ENCODE results near the gene ZDHHC14. TPM values are rescaled to one million over a fixed set of nuclear protein-coding genes. Genes with fewer than 3 reads are reported as not detected.

The ZDHHC14 gene
- polyA plus RNA-seq, 1 donor (not counting 4 experiments of a cell fraction or from before 2014, with no cell fraction given), result 6.4 TPM

DNA sequence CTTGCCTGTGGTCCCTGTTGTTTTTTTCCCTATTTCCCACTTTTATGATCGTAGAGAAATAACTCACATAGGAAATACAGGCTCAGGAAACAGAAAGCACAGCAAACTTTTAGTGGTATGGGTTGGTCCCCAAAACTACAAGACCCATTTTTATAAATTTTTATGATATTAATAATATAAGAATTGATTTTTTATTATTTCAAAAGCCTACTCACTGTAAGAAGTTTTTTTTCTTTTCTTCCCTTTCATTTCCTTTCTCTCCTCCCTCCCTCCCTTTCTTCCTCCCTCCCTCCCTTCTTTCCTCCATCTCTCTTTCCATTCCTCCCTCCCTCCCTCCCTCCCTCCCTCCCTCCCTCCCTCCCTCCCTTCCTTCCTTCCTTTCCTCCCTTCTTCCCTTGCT lies 141.5 kb downstream of the ZDHHC14 start:
- DNase-seq (ENCODE audit: low read depth, low spot score) (no peak), FAIRE-seq (no peak)
- dilution Hi-C loops (cut with MboI; ENCODE audit: extremely low pct_ligation_motif_present, low sequenced_read_pairs), result no loop called here
- Histone ChIP-seq H2AFZ (ENCODE audit: control insufficient read depth, low read length) (no peak overlapping the region), H3K4me3 (ENCODE audit: control insufficient read depth in 2 of 3, extremely low read depth in 1 of 3, insufficient read depth in 2 of 3, low read depth in 1 of 3, low read length in 3 of 3) (no peak overlapping the region), H4K20me1 (ENCODE audit: control insufficient read depth, extremely low read depth, insufficient read depth, low read length) (no peaks in the 10 kb centered on the region), H3K9ac (ENCODE audit: control insufficient read depth, extremely low read depth, insufficient read depth, low read length) (no peak overlapping the region), H3K27ac (ENCODE audit: control insufficient read depth, insufficient read depth, low read length) (no peak overlapping the region), H3K27me3 (ENCODE audit: control insufficient read depth, extremely low read depth, insufficient read depth, low read length) (no peaks in the 10 kb centered on the region), H3K4me2 (ENCODE audit: control insufficient read depth, extremely low read depth, insufficient read depth, low read depth, low read length) (no peak overlapping the region), H3K4me1 (ENCODE audit: control insufficient read depth, extremely low read depth, insufficient read depth, low read length) (peaks cover 18% of the 10 kb centered on the region), H3K36me3 (ENCODE audit: control insufficient read depth in 2 of 2, extremely low read depth in 1 of 2, insufficient read depth in 2 of 2, low read length in 2 of 2) (no peaks in the 10 kb centered on the region), H3K9me3 (ENCODE audit: control insufficient read depth, low read depth, low read length) (no peaks in the 10 kb centered on the region), H3K9me1 (ENCODE audit: control insufficient read depth, extremely low read depth, insufficient read depth, low read length) (no peaks in the 10 kb centered on the region), H3K79me2 (ENCODE audit: control insufficient read depth, insufficient read depth, low read length) (no peaks in the 10 kb centered on the region)
- TF ChIP-seq EZH2 (IDR thresholded peaks at IDR 0.05; ENCODE audit: low read length), result no peak
- TF ChIP-seq, protein P1, sequence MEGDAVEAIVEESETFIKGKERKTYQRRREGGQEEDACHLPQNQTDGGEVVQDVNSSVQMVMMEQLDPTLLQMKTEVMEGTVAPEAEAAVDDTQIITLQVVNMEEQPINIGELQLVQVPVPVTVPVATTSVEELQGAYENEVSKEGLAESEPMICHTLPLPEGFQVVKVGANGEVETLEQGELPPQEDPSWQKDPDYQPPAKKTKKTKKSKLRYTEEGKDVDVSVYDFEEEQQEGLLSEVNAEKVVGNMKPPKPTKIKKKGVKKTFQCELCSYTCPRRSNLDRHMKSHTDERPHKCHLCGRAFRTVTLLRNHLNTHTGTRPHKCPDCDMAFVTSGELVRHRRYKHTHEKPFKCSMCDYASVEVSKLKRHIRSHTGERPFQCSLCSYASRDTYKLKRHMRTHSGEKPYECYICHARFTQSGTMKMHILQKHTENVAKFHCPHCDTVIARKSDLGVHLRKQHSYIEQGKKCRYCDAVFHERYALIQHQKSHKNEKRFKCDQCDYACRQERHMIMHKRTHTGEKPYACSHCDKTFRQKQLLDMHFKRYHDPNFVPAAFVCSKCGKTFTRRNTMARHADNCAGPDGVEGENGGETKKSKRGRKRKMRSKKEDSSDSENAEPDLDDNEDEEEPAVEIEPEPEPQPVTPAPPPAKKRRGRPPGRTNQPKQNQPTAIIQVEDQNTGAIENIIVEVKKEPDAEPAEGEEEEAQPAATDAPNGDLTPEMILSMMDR (optimal IDR thresholded peaks at IDR 0.05 in 1 of 3, IDR thresholded peaks at IDR 0.05 in 1 of 3, conservative IDR thresholded peaks at IDR 0.05 in 1 of 3; ENCODE audit: extremely low read depth in 1 of 3, insufficient read depth in 2 of 3, low read length in 3 of 3), result no peak

DNA sequence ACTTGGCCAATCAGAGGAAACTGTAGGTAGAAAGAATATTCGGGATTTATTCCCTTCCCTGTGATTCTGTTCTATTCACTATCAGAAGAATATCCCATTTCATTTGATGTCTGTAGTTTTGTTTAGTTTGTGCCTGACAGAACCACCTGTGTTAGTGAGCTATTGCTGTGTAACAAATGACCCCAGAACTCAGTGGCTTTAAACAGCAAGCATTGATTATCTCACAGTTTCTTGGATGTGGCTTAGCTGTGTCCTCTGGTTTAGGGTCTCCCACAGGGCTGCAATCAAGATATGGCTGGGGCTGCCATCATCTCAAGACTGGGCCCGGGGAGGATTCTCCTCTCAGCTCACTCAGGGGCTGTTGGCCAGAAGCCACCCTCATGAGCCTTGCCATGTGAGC lies 143.7 kb downstream of the ZDHHC14 start:
- H3K36me3 ChIP-seq (ENCODE audit: control insufficient read depth in 2 of 2, extremely low read depth in 1 of 2, insufficient read depth in 2 of 2, low read length in 2 of 2), result no peaks in the 10 kb centered on the region
- H3K79me2 ChIP-seq (ENCODE audit: control insufficient read depth, insufficient read depth, low read length), result no peaks in the 10 kb centered on the region
- H3K9ac ChIP-seq (ENCODE audit: control insufficient read depth, extremely low read depth, insufficient read depth, low read length), result no peak overlapping the region
- no peaks in the 10 kb centered on the region for H4K20me1 ChIP-seq (ENCODE audit: control insufficient read depth, extremely low read depth, insufficient read depth, low read length)
- no peak overlapping the region for H3K4me2 ChIP-seq (ENCODE audit: control insufficient read depth, extremely low read depth, insufficient read depth, low read depth, low read length)
- H2AFZ ChIP-seq (ENCODE audit: control insufficient read depth, low read length), result no peak overlapping the region
- no peak for FAIRE-seq
- no peak overlapping the region for H3K27ac ChIP-seq (ENCODE audit: control insufficient read depth, insufficient read depth, low read length)
- no peaks in the 10 kb centered on the region for H3K27me3 ChIP-seq (ENCODE audit: control insufficient read depth, extremely low read depth, insufficient read depth, low read length)
- no peak for DNase-seq (ENCODE audit: low read depth, low spot score)
- H3K4me3 ChIP-seq (ENCODE audit: control insufficient read depth in 2 of 3, extremely low read depth in 1 of 3, insufficient read depth in 2 of 3, low read depth in 1 of 3, low read length in 3 of 3), result no peak overlapping the region
- peaks cover 1% of the 10 kb centered on the region for H3K4me1 ChIP-seq (ENCODE audit: control insufficient read depth, extremely low read depth, insufficient read depth, low read length)
- TF ChIP-seq, protein P1 (optimal IDR thresholded peaks at IDR 0.05 in 1 of 3, IDR thresholded peaks at IDR 0.05 in 1 of 3, conservative IDR thresholded peaks at IDR 0.05 in 1 of 3; ENCODE audit: extremely low read depth in 1 of 3, insufficient read depth in 2 of 3, low read length in 3 of 3), result no peak
- TF ChIP-seq EZH2 (IDR thresholded peaks at IDR 0.05; ENCODE audit: low read length), result no peak
- H3K9me1 ChIP-seq (ENCODE audit: control insufficient read depth, extremely low read depth, insufficient read depth, low read length), result no peaks in the 10 kb centered on the region
- dilution Hi-C loops (cut with MboI; ENCODE audit: extremely low pct_ligation_motif_present, low sequenced_read_pairs), result no loop called here
- no peaks in the 10 kb centered on the region for H3K9me3 ChIP-seq (ENCODE audit: control insufficient read depth, low read depth, low read length)
